K562 (cell line): Measurements from ENCODE around the gene GPN1. TPM values are rescaled to one million over a fixed set of nuclear protein-coding genes. Genes with fewer than 3 reads are reported as not detected.
A peak's percentile ranks its signal among the peaks of the same experiment; 100 is the strongest.

ENCODE experiments used
- CBFA2T2 ChIP-seq: fragments of 450-650 bp; conservative IDR thresholded peaks from 2 replicates; pipeline ENCODE4 v1.6.1; 2017; ENCODE audit warnings: mild to moderate bottlenecking
- CBX1 ChIP-seq: sonication (generic); IDR thresholded peaks from 2 replicates; pipeline ENCODE4 v1.6.1; 2016; ENCODE audit warnings: antibody characterized with exemption, low read depth, mild to moderate bottlenecking
- CCAR2 ChIP-seq: fragments of 200-400 bp; formaldehyde crosslinking; IDR thresholded peaks from 2 replicates; pipeline ENCODE4 v1.6.1; 2017; ENCODE audit warnings: mild to moderate bottlenecking, low read depth, low read length
- CEBPG ChIP-seq, 3 experiments: fragments of 200-800 bp in 1 of 3; sonication (Bioruptor generic) in 1 of 3; sonication (generic) in 1 of 3; formaldehyde crosslinking in 1 of 3; IDR thresholded peaks in 2 of 3; conservative IDR thresholded peaks in 1 of 3; 2 replicates each; pipeline versions ENCODE4 v1.6.1 to v1.8.0; 2016 to 2022; ENCODE audit warnings: missing compliant biosample characterization in 2 of 3, missing genetic modification characterization in 2 of 3, mild to moderate bottlenecking in 1 of 3, missing genetic modification reagents in 1 of 3
- ELF2 ChIP-seq: fragments of 250-450 bp; sonication (Bioruptor Pico); IDR thresholded peaks from 2 replicates; pipeline ENCODE4 v1.5.0; 2021; ENCODE audit warnings: mild to moderate bottlenecking
- FOXP1 ChIP-seq: sonication (generic); formaldehyde crosslinking; IDR thresholded peaks from 2 replicates; pipeline ENCODE4 v1.8.0; 2022; ENCODE audit warnings: mild to moderate bottlenecking, missing genetic modification reagents
- HMGXB4 ChIP-seq: sonication (generic); formaldehyde crosslinking; IDR thresholded peaks from 2 replicates; pipeline ENCODE4 v1.8.1; 2023; ENCODE audit warnings: mild to moderate bottlenecking, missing genetic modification reagents
- HSF4 ChIP-seq: fragments of 250-450 bp; sonication (Bioruptor Pico); IDR thresholded peaks from 2 replicates; pipeline ENCODE4 v2.1.2; 2022; ENCODE audit warnings: mild to moderate bottlenecking, moderate library complexity, borderline replicate concordance
- NCOA6 ChIP-seq: fragments of 450-650 bp; IDR thresholded peaks from 2 replicates; pipeline ENCODE4 v1.6.1; 2017; ENCODE audit warnings: mild to moderate bottlenecking
- NFIC ChIP-seq: fragments of 450-650 bp; IDR thresholded peaks from 2 replicates; pipeline ENCODE4 v1.6.1; 2017; ENCODE audit warnings: mild to moderate bottlenecking, inconsistent platforms
- NR2F6 ChIP-seq: fragments of 450-650 bp; formaldehyde crosslinking; IDR thresholded peaks from 2 replicates; pipeline ENCODE4 v1.4.0; 2020; ENCODE audit warnings: mild to moderate bottlenecking
- PML ChIP-seq: IDR thresholded peaks from 2 replicates; pipeline ENCODE4 v1.6.1; 2012; ENCODE audit warnings: low read length, inconsistent platforms
- SAFB2 ChIP-seq: fragments of 200-400 bp; formaldehyde crosslinking; IDR thresholded peaks from 2 replicates; pipeline ENCODE4 v1.6.1; 2018; ENCODE audit warnings: borderline replicate concordance, low read length, low read depth, moderate library complexity; ENCODE audit not compliant: severe bottlenecking
- SNAPC5 ChIP-seq: fragments of 250-450 bp; sonication (Bioruptor Pico); IDR thresholded peaks from 2 replicates; pipeline ENCODE4 v1.8.0; 2021; ENCODE audit warnings: moderate library complexity, mild to moderate bottlenecking, inconsistent platforms
- TEAD2 ChIP-seq: fragments of 450-650 bp; IDR thresholded peaks from 2 replicates; pipeline ENCODE4 v1.6.1; 2016; ENCODE audit warnings: missing genetic modification characterization, control low read depth, missing compliant biosample characterization
- U2AF2 ChIP-seq: fragments of 200-400 bp; formaldehyde crosslinking; optimal IDR thresholded peaks from 2 replicates; pipeline ENCODE3; 2017; ENCODE audit warnings: low read depth, mild to moderate bottlenecking, low read length
- ZNF23 ChIP-seq: fragments of 250-450 bp; sonication (Bioruptor Pico); IDR thresholded peaks from 2 replicates; pipeline ENCODE4 v1.4.0; 2020; ENCODE audit warnings: mild to moderate bottlenecking
- ZNF384 ChIP-seq: IDR thresholded peaks from 2 replicates; pipeline ENCODE4 v1.6.1; 2012; ENCODE audit warnings: low read depth, low read length, improper control_type of control experiment
- ZNF77 ChIP-seq: fragments of 250-450 bp; sonication (Bioruptor Pico); IDR thresholded peaks from 2 replicates; pipeline ENCODE4 v1.5.0; 2020
- polyA plus RNA-seq, 8 experiments: library from polyadenylated mRNA; depleted of rRNA in 4 of 8; stranded (reverse) in 5 of 8; unstranded in 3 of 8; fragments of >200 nt; fragmentation: Nextera tagmentation in 2 of 8; fragmentation: Illumina TruSeq in 1 of 8; extraction: Ambion mirVana in 2 of 8; extraction: Trizol in 1 of 8; gene quantifications; 2 replicates each; pipeline versions ENCODE4 v1.2.1 to v1.2.3, GENCODE V29; 2011 to 2014; ENCODE audit warnings: inconsistent platforms in 1 of 8, missing spikeins in 1 of 8
- total RNA-seq, 7 experiments: library from RNA; depleted of rRNA in 6 of 7; stranded (reverse); fragments of >200 nt in 6 of 7; fragmentation: Illumina TruSeq in 2 of 7; extraction: Trizol in 2 of 7; gene quantifications; 2 replicates each; pipeline versions ENCODE4 v1.2.1 to v1.2.3, GENCODE V29; 2011 to 2021; ENCODE audit warnings: low replicate concordance in 1 of 7
- TF ChIP-seq, protein P1 (sequence below): fragments of 450-650 bp; IDR thresholded peaks from one replicate; pipeline ENCODE4 v1.6.1; 2018; ENCODE audit warnings: mild to moderate bottlenecking, moderate library complexity; ENCODE audit not compliant: partially characterized antibody
- TF ChIP-seq, protein P2 (sequence below): sonication (generic); formaldehyde crosslinking; IDR thresholded peaks from 2 replicates; pipeline ENCODE4 v1.8.0; 2023; ENCODE audit warnings: mild to moderate bottlenecking, missing genetic modification reagents
- TF ChIP-seq, protein P3 (sequence below), 2 experiments: fragments of 200-800 bp in 1 of 2; sonication (Bioruptor generic) in 1 of 2; sonication (generic) in 1 of 2; formaldehyde crosslinking in 1 of 2; IDR thresholded peaks in 1 of 2; conservative IDR thresholded peaks in 1 of 2; 2 replicates each; pipeline versions ENCODE4 v1.5.0 to v1.6.1; 2016 to 2020; ENCODE audit warnings: missing compliant biosample characterization in 1 of 2, missing genetic modification characterization in 1 of 2, missing genetic modification reagents in 1 of 2

Gene GPN1
- total and polyA plus RNA-seq, 9 of the 15 experiments (the other 6 are each of a cell fraction or from before 2014, with no cell fraction given): 23.4 to 171 (median 48.2) TPM

- TF ChIP-seq NFIC (peak; percentile 75), CCAR2 (no peak), SNAPC5 (CRISPR knock-in tag) (no peak), ZNF77 (no peak), ZNF23 (no peak), CBX1 (no peak), NR2F6 (CRISPR knock-in tag) (no peak), CEBPG (CRISPR knock-in tag; IDR thresholded peaks at IDR 0.05) (no peak), CEBPG (tag; conservative IDR thresholded peaks at IDR 0.05 in 1 of 2, IDR thresholded peaks at IDR 0.05 in 1 of 2) (no peak), FOXP1 (peak; percentile 72), CBFA2T2 (no peak), NCOA6 (no peak), ZNF384 (no peak), U2AF2 (no peak), ELF2 (no peak), HMGXB4 (CRISPR knock-in tag) (no peak), HSF4 (CRISPR knock-in tag) (no peak), TEAD2 (tag) (no peak), PML (peak; percentile 73), SAFB2 (no peak)
- TF ChIP-seq, protein P1, sequence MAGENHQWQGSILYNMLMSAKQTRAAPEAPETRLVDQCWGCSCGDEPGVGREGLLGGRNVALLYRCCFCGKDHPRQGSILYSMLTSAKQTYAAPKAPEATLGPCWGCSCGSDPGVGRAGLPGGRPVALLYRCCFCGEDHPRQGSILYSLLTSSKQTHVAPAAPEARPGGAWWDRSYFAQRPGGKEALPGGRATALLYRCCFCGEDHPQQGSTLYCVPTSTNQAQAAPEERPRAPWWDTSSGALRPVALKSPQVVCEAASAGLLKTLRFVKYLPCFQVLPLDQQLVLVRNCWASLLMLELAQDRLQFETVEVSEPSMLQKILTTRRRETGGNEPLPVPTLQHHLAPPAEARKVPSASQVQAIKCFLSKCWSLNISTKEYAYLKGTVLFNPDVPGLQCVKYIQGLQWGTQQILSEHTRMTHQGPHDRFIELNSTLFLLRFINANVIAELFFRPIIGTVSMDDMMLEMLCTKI: no peak
- TF ChIP-seq, protein P2, sequence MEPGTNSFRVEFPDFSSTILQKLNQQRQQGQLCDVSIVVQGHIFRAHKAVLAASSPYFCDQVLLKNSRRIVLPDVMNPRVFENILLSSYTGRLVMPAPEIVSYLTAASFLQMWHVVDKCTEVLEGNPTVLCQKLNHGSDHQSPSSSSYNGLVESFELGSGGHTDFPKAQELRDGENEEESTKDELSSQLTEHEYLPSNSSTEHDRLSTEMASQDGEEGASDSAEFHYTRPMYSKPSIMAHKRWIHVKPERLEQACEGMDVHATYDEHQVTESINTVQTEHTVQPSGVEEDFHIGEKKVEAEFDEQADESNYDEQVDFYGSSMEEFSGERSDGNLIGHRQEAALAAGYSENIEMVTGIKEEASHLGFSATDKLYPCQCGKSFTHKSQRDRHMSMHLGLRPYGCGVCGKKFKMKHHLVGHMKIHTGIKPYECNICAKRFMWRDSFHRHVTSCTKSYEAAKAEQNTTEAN: no peak
- TF ChIP-seq, protein P3, sequence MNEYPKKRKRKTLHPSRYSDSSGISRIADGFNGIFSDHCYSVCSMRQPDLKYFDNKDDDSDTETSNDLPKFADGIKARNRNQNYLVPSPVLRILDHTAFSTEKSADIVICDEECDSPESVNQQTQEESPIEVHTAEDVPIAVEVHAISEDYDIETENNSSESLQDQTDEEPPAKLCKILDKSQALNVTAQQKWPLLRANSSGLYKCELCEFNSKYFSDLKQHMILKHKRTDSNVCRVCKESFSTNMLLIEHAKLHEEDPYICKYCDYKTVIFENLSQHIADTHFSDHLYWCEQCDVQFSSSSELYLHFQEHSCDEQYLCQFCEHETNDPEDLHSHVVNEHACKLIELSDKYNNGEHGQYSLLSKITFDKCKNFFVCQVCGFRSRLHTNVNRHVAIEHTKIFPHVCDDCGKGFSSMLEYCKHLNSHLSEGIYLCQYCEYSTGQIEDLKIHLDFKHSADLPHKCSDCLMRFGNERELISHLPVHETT (CRISPR knock-in tag; conservative IDR thresholded peaks at IDR 0.05 in 1 of 2, IDR thresholded peaks at IDR 0.05 in 1 of 2): no peak
Observed at GRCh38 chr2:27628767-27629709, at the start of gene GPN1, which contains the start of gene CCDC121 (continued).
